GM12872 (cell line): ENCODE measurements around the gene ATP6V1B1.

Source experiments
- TF ChIP-seq, protein P1 (sequence below): IDR thresholded peaks from 3 replicates; pipeline ENCODE4 v1.5.1; 2011; ENCODE audit warnings: low read depth, mild to moderate bottlenecking, low read length, moderate library complexity; ENCODE audit not compliant: insufficient read depth

The ATP6V1B1 gene

GRCh38 chr2:70982971-70983370, 47.3 kb downstream of the ATP6V1B1 start:
- TF ChIP-seq, protein P1, sequence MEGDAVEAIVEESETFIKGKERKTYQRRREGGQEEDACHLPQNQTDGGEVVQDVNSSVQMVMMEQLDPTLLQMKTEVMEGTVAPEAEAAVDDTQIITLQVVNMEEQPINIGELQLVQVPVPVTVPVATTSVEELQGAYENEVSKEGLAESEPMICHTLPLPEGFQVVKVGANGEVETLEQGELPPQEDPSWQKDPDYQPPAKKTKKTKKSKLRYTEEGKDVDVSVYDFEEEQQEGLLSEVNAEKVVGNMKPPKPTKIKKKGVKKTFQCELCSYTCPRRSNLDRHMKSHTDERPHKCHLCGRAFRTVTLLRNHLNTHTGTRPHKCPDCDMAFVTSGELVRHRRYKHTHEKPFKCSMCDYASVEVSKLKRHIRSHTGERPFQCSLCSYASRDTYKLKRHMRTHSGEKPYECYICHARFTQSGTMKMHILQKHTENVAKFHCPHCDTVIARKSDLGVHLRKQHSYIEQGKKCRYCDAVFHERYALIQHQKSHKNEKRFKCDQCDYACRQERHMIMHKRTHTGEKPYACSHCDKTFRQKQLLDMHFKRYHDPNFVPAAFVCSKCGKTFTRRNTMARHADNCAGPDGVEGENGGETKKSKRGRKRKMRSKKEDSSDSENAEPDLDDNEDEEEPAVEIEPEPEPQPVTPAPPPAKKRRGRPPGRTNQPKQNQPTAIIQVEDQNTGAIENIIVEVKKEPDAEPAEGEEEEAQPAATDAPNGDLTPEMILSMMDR: no peak

DNA sequence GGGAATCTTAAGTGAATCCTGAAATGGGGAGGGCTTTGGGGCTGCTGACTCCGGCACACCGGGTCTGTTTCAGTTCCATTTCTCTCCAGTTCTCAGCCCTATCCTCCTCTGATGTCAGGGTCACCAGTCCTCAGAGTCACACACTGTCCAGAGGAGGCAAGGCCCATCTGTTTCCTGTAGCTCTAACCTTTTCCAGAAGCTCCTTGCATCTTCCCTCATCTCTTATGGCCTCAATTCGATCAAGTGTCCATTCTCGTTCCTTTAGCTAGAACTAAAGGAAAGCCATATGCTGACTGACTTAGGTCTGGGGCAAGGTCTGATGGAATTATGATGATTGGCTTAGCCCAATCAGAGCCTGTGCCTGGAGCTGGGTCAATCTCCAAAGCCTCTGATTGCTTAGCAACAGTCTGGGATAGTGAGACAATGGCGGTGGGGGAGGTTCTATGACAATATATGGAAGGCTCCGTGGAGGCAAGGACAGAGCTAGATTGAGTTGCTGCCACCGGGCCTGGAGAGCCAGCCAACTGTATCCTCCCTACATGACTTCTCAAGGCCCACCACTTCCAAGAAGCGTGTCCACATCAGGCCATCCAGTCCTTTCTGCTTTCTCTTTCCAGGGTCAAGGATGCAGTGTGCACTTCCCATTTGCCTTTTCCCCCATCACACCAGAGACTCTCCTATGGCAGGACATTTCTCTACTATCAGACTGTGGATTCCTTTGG, 48.0 kb downstream of the ATP6V1B1 start:
- TF ChIP-seq, protein P1: no peak

DNA sequence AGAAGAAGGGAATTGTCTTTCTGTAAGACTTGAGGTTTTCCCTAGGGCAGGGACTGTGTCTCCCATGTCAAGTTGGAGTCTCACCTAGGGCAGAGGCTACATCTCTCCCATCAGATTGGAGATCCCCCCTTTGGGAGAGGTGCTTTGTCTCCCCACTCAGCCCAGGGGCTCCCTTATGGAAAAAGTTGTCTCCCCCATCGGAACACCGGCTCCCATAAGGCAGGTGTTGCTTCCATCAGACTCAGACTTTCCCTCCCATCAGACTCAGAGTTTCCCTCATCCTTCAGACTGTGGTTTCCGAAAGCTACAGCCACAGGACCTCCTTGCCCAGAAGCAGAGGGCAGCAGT, 48.5 kb downstream of the ATP6V1B1 start:
- TF ChIP-seq, protein P1: no peak

DNA sequence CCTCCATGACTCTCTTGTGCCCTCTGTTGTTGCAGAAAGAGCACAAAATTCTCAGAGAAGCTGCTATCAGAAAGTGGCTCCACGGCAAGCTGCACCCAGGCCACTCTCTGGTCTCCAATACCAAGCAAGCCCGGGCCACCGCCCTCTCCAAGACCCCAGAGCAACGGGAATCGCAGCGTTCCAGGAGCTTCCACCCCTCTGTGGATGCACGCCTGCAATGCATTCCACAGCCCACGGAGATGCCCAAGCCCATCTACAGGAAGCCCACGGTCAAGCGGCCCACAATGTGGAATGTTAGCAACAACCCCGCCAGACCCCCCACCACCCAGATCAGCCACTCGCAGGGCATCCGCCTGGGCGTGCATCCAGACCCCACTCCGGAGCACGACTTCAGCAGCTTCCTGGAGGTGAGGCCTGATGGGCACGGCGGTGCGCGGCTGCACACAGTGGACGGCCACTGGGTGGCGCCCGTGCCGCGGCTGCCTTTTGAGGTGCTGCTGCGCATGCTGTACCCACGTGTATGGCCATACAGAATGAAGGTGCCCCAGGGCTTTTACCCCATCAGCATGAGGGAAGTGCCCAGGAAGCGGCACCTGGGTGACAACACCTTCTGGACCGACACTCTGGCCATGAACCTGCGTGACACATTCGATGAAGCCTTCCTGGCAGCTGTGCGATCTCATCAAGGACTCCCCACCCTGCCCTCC, 49.0 kb downstream of the ATP6V1B1 start:
- TF ChIP-seq, protein P1: peak; percentile 92

- TF ChIP-seq, protein P1: no peak
These were observed 49.6 kb downstream of the ATP6V1B1 start for GRCh38 chr2:70985283-70985688.

- TF ChIP-seq, protein P1: no peak
These were observed 50.3 kb downstream of the ATP6V1B1 start for GRCh38 chr2:70985956-70986355.

DNA sequence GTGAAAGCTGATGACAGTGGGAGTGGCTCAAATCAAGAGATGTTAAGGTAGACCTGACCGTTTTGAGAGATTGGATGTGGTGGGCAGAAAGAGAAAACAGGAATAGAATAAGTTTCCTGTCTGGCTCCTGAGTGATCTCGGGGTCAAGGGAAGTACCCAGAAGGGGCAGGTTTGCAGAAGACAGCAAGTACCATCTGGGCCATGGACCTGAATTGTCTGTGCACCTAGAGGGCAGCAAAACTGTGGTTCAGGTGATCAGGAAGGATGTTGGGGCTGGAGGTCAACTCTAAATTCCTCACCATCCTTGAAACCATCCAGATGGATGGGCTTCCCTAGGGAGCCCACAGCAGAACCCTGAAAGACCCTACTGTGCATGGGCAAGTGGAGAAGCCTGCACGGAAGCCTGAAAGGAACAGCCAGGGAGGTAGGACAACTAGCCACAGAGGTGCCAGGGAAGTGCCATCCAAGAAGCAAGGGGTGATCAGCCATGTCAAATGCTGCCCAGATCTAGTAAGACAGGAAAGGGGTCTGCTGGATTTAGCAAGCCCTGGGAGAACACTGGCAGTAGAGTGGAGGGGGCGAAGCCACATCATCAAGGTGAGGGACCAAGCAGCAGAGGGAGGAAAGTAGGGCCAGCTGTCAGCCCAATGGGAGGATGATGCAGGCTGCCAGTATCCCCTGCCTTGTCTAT, 50.9 kb downstream of the ATP6V1B1 start:
- TF ChIP-seq, protein P1: no peak
